GM21737 (cell line): Measurements from ENCODE around the gene SETBP1.

Experiments used
- ATAC-seq: cut with Tn5 transposase; IDR thresholded peaks from one replicate; pipeline ENCODE4 v1.9.1; 2021; ENCODE audit warnings: mild to moderate bottlenecking, moderate library complexity; ENCODE audit not compliant: unreplicated experiment

Gene SETBP1

GRCh38 chr18:44921974-44922373 is 241.3 kb downstream of the SETBP1 start:
- no peak for ATAC-seq

GRCh38 chr18:44922968-44923367 is 242.3 kb downstream of the SETBP1 start:
- ATAC-seq = no peak

- ATAC-seq = no peak
Observed at GRCh38 chr18:44924785-44925499, 244.3 kb downstream of the SETBP1 start.

GRCh38 chr18:44927127-44927849 is 246.6 kb downstream of the SETBP1 start:
- no peak for ATAC-seq

- no peak for ATAC-seq
Observed at GRCh38 chr18:44934901-44935300, 254.2 kb downstream of the SETBP1 start.

GRCh38 chr18:44935455-44935854 is 254.8 kb downstream of the SETBP1 start:
- no peak for ATAC-seq

- ATAC-seq = no peak
Observed at GRCh38 chr18:44936485-44936884, 255.8 kb downstream of the SETBP1 start.

- ATAC-seq = no peak
Observed at GRCh38 chr18:44937960-44938719, 257.5 kb downstream of the SETBP1 start.

- no peak for ATAC-seq
Observed at GRCh38 chr18:44938720-44939665, 258.3 kb downstream of the SETBP1 start.

GRCh38 chr18:44941516-44941915 is 260.8 kb downstream of the SETBP1 start:
- no peak for ATAC-seq

- ATAC-seq = no peak
Observed at GRCh38 chr18:44942073-44942472, 261.4 kb downstream of the SETBP1 start.

GRCh38 chr18:44943311-44943881 is 262.7 kb downstream of the SETBP1 start:
- no peak for ATAC-seq

- ATAC-seq = no peak
Observed at GRCh38 chr18:44944461-44944860, 263.8 kb downstream of the SETBP1 start.

GRCh38 chr18:44945888-44946401 is 265.3 kb downstream of the SETBP1 start:
- no peak for ATAC-seq

- ATAC-seq = no peak
Observed at GRCh38 chr18:44946529-44947113, 265.9 kb downstream of the SETBP1 start.

GRCh38 chr18:44949967-44950366 is 269.3 kb downstream of the SETBP1 start:
- ATAC-seq = no peak

GRCh38 chr18:44950685-44951195 is 270.1 kb downstream of the SETBP1 start:
- no peak for ATAC-seq

GRCh38 chr18:44951748-44952147 is 271.1 kb downstream of the SETBP1 start:
- no peak for ATAC-seq

GRCh38 chr18:44954257-44954656 is 273.6 kb downstream of the SETBP1 start:
- no peak for ATAC-seq
